Right lung (tissue), 10 donors: ENCODE measurements around the gene SMAD6. TPM values are rescaled to one million over a fixed set of nuclear protein-coding genes. Genes with fewer than 3 reads are reported as not detected.

ENCODE experiments used
- DNase-seq, 2 donors: peaks; one replicate each; pipeline ENCODE4 v3.0.0-alpha.2; 2013
- long read RNA-seq, 8 donors: transcript quantifications; one replicate each; lab custom pipeline, GENCODE V29; 2026
- polyA plus RNA-seq, 5 donors: library from polyadenylated mRNA; unstranded; fragments of 120-200 nt; gene quantifications; one replicate each; pipeline versions ENCODE4 v1.2.1 to v1.2.3, GENCODE V29; 2013; ENCODE audit warnings: inconsistent platforms in 1 of 5, low replicate concordance in 1 of 5; ENCODE audit not compliant: insufficient read length in 5 of 5, insufficient read depth in 1 of 5

The SMAD6 gene
- 10 to 100 TPM; 19.0 to 37.5 (median 31.4) TPM for polyA plus RNA-seq
- long read RNA-seq, donor 1, full-length matches to known transcripts: 22 of 22 reads
- long read RNA-seq, donor 1, partial matches to known transcripts: 0 of 22 reads
- long read RNA-seq, donor 1, other reads (novel, unspliced or antisense): 0 of 22 reads
- long read RNA-seq, donor 2, full-length matches to known transcripts: 9 of 9 reads
- long read RNA-seq, donor 2, partial matches to known transcripts: 0 of 9 reads
- long read RNA-seq, donor 2, other reads (novel, unspliced or antisense): 0 of 9 reads
- long read RNA-seq, donor 3, full-length matches to known transcripts: 9 of 9 reads
- long read RNA-seq, donor 3, partial matches to known transcripts: 0 of 9 reads
- long read RNA-seq, donor 3, other reads (novel, unspliced or antisense): 0 of 9 reads
- long read RNA-seq, donor 4, full-length matches to known transcripts: 10 of 10 reads
- long read RNA-seq, donor 4, partial matches to known transcripts: 0 of 10 reads
- long read RNA-seq, donor 4, other reads (novel, unspliced or antisense): 0 of 10 reads
- long read RNA-seq, donor 5, full-length matches to known transcripts: 14 of 14 reads
- long read RNA-seq, donor 5, partial matches to known transcripts: 0 of 14 reads
- long read RNA-seq, donor 5, other reads (novel, unspliced or antisense): 0 of 14 reads
- long read RNA-seq, donor 6, full-length matches to known transcripts: 17 of 32 reads
- long read RNA-seq, donor 6, partial matches to known transcripts: 15 of 32 reads
- long read RNA-seq, donor 6, other reads (novel, unspliced or antisense): 0 of 32 reads
- long read RNA-seq, donor 7, full-length matches to known transcripts: 21 of 21 reads
- long read RNA-seq, donor 7, partial matches to known transcripts: 0 of 21 reads
- long read RNA-seq, donor 7, other reads (novel, unspliced or antisense): 0 of 21 reads
- long read RNA-seq, donor 8, full-length matches to known transcripts: 4 of 4 reads
- long read RNA-seq, donor 8, partial matches to known transcripts: 0 of 4 reads
- long read RNA-seq, donor 8, other reads (novel, unspliced or antisense): 0 of 4 reads

DNA sequence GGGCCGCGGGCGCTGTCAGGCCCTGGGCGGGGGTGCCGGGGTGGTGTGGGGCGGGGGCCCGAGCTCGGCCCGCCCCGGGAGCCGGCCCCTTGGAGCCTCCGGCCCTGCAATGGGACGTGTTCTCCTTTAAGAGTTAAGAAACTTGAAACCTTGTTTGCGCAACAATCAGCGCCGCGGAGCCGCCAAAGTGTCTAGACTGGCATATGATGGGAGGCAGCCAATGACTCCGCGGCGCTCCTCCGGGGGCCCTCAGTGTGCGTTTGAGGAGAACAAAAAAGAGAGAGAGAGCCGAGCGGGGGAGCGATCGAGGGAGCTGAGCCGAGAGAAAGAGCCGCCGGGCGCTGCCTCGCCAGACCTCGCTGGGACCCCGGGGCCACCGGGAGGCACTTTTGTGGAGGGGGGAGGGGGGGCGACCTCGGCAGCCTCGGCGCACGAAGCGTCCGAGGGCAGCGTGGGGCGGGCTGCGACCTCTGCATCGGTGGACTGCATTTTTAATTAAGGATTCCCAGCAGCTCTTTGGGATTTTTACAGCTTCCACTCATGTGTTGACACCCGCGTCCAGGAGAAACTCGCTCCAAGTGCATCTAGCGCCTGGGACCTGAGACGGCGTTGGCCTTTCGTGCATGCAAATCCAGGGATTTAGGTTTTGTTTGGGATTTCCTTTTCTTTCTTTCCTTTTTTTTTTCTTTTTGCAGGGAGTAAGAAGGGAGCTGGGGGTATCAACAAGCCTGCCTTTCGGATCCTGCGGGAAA is at the start of gene SMAD6:
Gene SMAD6, plus strand, starts transcription at position 202 of the 752 bp plus-strand sequence. CDS start 1,023 bp downstream, outside the sequence.
- DNase-seq: peak; percentile 97 to 98

DNA sequence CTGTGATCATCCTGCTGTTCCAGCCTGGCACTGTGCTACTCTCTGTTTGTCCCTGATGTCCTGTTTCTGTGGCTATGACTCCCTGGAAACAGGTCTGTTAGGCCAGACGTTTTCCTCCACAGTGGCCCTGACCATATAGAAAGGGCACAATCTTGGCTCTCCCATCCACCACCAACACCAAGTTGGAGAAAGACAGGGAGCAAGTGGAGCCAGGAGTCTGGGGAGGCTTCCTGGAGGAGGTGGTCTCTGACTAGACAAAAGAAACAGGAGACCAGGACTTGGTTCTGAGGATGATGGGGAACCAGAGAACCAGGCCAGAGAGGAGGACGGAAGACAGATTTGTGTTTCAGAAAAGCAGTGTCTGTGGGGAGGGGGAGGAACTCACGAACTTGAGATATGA is 49.2 kb upstream of the SMAD6 start:
- no peak for DNase-seq

DNA sequence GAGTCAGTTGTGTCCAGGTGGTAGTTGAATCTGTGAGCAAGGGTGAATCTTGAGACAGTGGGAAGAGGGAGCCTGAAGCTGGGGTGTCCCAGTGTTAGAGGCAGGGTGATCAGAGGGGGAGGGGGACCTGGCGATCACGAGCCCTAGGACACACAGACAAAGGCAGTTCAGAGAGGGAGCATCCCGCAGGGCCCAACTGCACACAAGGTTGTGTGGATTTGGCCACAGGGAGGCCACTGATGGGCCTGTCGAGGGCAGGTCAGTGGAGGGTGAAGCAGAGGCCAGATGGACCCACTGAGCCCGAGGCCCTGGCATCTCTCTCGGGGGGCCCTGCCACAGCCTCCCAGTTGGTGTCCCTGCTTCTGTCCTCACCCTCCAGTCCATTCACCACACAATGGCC is 48.6 kb upstream of the SMAD6 start:
- no peak for DNase-seq

DNA sequence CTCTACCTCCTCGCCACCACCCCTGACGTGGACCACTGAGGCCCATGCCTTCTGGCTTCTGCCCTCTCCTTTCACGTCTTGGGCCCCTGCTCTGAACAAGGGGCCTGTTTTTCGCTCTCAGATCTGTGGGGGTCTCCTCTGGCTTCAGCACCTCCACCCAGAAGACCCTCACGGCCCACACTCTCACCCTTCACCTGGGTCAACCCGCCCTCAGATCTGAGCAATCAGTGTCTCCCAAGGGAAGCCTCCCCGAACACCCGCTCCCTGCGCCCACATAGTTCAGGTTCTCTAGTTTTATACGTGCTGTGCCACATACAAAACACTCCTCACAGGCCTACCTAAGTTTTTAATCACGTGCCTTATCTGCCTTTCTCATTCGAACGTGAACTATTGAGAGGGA is 48.2 kb upstream of the SMAD6 start:
- no peak for DNase-seq

DNA sequence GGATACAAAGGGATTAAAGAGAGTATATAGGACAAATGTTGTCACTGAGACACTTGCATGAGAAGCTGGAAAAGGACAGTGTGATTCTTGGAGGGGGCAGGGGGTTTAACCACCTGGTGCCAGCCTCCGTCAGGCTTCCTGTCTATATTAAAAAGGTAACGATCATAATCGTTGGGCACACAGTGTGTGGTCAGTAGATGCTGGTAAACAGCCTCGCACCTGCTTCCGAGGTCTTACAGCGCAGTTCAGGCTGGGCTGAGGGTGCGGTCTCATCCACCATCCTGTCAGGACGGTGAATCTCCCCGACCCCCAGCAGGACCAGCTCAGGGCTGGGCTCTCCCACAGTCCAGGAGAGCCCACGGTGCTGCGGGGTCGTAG is 47.7 kb upstream of the SMAD6 start:
- no peak for DNase-seq

DNA sequence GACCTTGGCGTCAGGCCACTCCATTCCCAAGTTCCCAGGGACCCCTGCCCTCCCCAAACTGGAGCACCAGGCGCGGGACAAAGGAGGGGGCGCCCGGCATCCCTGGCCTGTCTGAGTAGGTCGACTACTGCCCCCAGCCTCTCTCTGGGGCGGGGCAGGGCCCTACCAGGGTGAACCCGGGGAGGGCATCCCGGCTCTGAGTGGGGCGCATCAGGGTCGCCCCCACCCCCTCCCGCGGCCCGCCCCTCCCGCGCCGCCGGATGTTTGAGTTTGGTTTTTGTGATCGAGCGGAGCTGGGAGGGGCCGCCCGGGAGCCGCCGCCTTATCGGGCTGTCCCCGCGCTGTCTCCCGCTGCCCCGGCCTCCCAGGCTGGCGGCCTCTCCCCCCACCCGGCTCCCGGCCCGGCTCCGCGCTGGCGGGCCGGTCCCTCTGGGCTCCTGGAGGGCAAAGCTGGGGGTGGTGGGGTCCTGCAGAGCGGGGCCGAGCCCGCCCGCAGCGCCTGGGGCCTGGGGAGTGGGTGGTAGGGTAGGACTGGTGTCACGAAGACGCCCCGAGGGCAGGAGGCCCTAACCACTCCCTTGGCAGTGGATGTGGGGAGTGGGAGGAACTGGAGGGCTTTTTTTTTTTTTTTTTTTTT is 47.2 kb upstream of the SMAD6 start:
- DNase-seq: no peak

DNA sequence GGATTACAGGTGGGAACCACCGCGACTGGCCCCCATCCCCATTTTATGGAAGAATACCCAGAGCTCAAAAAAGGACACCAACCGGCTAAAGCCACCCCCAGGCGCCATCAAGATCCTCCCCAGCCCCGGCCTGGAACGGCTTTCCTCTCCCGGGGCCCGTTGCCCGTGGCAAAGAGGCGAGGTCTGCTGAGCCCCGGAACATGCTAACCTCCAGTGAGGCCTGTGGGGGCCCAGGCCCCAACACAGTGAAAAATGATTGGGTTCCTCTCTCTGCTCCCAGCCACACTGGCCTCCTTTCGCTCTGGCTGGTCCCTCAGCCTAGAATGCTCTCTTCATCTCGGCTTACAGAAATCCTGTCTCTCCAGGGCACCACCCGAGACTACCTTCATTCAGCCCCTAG is 46.5 kb upstream of the SMAD6 start:
- no peak for DNase-seq

DNA sequence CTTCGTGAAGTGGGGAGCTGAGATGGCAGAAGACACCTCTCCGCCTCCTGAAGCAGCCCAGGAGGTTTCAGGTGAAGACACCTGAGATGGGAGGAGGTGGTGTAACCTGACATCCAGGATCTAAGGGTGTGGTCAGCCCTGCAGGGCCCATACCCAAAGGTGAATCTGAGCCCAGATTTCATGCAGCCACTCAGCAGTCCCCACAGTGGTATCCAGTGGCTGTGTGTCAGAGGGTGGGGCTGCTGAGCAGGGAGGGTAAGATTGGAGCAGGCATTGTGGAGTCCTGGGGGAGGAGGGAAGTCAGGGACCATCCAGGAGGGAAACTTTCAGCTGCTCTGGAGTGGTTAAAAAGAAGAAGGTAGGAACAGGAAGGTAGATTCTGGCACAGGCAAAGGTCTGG is 46.0 kb upstream of the SMAD6 start:
- no peak for DNase-seq

DNA sequence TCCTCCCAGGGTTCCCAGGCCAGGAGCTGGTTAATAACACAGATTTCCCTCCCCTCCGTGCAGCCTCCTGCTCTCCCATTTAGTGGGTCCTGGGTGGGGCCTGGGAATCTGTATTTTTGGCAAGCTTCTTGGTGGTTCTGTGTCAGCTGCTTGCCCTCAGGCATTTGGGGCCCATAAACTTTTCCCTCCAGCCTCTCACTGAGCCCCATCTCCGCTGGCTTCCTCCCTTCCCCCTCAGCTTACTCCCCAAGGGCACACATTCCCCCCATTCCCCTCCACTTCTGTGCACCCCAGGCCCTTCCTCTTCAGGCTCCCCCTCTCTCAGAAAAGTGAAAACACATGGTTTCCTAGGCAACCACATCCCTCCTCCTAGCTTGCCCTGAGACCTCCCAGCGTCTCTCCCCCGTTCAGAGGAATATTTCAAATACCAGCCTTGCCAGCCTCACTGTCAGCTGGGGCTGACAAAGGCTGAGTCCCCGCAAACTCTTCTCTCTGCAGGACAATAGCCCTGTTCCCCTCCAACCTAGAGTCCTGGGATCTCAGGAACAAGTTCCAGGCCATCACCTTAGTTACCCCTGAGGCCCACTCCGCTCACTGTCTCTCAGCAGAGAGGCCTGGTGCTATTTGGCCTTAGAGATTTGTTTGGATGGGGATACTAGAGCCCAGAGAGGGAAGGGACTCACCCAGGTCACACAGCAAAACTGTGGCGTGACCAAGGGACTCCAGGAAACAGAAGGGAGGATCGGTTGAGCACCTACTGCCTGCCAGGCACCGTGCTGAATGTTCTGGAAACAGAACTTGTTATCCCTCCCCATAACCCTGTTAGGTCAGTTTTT is 44.6 kb upstream of the SMAD6 start:
- peak in 1 of 2 donors; percentile 60 for DNase-seq

DNA sequence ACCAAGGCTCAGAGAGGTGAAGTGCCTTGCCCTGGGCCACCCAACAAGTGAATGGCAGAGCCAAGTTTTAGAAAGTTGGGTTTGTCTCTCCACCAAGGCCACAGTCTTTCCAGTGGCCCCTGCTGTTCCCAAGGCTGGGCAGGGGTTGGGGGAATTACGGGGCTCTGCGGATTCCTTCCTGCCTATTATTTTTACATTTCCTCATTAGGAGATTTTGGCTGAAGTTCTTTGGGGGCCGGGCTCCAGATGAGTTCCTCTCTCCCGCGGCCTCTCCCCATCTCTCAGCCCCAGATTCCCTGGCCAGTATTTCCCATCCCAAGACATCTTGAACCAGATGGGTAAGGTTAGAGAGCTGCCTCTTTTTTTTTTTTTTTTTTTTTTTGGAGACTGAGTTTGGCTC is 44.0 kb upstream of the SMAD6 start:
- DNase-seq: peak in 1 of 2 donors; percentile 61

DNA sequence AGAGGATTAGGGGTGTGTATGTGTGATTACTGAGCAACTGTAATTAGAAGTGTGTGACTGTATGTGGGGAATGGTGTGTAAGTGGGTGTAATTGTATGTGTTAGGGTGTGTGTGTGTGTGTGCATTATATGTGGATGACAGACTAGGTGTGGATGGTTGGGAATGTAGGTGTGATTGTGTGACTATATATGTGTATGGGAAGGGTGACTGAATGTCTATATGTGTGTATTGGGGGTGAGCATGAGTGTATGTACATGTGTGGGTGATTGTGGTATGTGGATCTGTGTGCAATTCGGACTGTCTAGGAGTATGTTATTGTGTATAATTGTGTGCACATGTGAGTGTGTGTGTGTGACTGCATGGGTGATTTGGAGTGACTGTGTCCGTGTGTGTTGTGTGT is 43.2 kb upstream of the SMAD6 start:
- DNase-seq: no peak

DNA sequence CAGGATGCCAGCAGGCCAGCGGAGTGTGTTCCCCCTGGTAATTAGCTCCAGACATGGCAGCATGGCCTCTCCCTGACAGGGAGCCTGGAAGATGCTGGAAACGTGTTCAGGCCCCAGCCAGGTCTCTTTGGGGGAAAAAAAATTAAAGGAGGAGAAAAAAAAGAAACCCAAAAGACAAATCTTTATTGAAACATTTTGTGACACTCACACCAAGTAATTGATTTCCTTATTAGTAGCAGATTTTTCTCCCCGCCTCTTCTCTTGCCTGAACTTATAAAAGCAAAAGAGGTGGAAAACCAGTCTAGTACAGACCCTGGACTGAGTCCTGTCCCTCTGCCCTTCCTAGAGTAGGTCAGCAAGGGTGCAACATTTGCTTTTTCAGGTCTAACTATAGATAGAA is 42.7 kb upstream of the SMAD6 start:
- no peak for DNase-seq

DNA sequence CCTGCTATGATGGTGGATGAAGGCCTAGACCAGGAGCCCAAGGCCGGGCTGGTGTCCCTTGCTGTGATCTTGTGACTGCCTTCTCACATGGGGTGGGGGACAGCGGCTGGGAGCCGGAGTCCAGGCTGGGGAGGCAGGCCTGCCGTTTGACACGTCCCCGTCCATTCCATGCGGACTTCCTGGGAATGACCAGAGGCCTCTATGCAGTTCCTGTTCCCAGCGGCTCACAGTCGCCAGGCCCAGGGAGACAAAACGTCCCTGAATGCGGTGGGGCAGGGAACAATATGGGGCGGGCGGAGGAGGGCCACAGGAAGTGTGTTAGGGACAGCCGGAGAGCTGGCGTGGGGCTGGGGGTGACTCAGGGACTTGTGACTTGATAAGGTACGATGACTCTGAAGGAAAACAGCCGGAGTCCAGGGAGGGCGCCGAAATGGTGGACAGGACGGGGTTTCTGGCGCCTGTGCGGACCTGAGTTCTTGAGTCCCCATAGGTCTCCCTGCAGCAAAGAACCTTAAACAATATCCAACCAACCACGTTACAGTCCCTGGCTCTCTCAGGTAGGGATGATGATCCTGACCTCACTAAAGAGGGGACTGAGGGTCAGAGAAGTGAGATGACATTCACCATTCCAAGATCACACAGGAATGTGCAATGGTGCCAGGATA is 40.5 kb upstream of the SMAD6 start:
- no peak for DNase-seq

DNA sequence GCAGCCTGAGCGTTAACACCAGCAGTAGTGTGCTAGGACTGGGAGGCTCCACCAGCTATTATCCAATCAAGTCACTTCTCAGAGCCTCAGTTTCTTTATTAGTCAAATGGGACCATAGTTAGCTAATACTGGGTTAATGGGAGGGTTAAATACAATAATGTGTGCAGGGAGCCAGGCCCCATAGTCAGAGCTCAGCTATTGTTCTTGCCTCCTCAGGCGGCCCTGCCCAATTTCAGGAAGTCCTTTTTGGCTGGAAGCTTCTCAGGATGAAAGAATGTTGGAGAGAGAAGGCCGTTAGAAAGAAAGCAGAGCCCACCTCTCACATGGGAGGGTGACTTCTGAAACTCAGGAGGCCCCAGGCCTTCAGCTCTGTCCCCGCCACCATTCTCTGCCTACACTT is 39.5 kb upstream of the SMAD6 start:
- no peak for DNase-seq

DNA sequence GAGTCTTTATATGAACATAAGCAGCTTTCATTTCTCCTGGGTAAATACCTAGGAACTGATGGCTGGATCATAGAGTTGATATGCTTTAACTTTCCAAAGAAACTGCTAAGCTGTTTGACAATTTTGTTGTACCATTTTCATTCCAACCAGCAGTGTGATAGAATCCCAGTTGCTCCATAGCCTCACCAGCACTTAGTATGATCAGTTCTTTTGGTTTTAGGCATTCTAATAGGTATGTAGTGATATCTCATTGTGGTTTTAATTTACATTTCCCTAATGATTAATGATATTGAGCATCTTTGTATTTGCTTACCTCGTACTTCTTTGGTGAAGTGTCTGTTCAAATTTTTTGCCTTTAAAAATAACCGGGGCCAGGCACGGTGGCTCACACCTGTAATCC is 38.4 kb upstream of the SMAD6 start:
- no peak for DNase-seq

DNA sequence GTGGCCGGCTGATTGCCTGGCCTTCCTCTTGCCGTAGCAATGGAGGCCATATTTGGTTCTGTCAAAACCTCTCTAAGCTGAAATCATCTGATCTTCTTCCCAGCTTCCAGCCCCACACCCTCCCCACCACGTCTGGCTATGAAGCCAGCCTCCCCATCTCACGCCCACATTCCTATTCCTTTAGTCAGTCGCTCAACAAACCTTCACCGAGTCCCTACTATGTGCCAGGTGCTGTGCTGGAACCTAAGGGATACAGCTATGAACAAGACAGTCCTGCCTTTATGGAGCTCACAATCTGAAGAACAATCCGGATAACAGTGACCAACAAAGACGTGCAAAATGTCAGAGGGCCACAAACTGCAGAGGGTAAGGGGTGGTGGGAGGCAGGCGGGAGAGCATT is 31.9 kb upstream of the SMAD6 start:
- no peak for DNase-seq

DNA sequence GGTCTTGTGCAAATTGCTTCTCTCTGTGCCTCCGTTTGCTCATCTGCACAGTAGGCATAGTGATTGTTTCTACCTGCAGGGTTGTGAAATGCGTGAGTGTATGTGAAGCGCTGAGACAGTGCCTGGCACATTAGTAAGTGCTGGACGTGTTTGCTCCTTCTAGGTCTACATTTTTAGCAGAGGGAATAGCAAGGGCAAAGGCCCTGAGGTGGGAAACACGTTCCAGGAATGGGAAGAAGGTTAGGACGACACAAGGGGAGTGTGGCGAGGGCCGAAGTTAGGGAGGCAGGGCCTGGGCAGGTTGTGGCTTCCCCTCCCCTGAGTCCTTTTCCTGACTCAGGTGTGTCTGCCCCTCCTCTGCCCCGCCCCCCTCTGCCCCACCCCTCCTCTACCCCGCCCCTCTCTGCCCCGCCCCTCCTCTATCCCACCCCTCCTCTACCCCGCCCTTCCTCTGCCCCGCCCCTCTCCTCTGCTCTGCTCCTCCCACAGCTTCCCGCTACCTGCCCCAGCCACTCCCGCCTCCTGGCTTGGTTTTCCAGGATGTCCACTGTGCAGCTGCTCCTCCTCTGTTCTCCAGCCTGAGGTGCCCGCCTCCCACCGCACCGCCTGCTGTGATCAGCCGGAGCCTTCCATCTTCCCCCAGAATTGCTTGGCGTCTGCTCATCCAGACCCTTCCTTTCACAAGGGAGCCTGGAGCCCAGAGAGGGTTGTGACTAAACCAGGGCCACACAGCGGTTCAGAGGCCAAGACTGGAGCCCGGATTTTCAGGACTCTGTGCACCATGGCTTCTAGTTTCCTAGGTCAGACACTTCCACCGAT is 31.1 kb upstream of the SMAD6 start:
- no peak for DNase-seq

DNA sequence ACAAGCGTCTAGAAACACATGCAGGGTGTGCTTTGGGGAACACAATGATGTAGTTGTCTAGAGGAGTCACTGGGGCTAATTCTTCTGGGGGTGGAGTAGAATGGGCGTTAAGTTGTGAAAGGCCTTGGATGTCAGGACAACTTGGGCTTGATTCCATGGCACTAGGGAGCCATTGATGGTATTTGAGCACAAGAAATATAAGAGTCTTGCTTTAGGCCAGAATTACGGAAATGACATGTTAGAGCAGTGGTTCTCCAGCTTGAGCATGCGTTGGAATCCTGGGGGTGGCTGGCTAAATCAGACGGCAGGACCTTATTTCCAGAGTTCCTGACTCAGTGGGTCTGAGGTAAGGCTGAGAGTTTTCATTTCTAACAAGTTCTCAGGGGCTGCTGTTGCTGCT is 29.2 kb upstream of the SMAD6 start:
- DNase-seq: no peak
